Activated gamma-delta T cell treated with Interleukin-2 at 50 U/mL for 16 hours (primary cell): Measurements from ENCODE around the gene PPP4R3B.

ENCODE experiments used
- DNase-seq: peaks from one replicate; pipeline ENCODE4 v3.0.0-alpha.2; 2020

PPP4R3B gene

DNA sequence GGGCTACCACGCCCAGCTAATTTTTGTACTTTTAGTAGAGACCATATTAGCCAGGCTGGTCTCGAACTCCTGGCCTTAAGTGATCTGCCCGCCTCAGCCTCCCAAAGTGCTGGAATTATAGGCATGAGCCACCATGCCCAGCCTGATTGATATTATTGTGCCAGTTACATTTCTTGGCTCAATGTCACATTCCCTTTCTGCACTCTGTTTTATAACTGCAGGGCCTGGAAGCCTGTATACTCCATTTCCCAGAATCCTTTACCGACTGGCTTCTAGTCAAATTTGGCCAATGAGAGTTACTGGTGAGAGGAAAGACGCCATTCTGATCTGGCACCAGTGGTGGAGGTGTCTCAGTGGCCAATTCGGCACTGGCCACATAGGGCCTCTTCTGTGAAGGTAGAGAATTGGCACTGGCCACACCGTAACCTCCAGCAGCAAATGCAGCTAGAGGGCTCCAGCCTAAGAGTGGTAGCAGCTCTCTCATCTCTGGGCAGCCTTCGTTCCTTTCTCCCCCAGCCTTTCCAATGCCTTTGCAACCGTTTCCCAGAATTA is 114.8 kb downstream of the PPP4R3B start:
- DNase-seq, result no peak

DNA sequence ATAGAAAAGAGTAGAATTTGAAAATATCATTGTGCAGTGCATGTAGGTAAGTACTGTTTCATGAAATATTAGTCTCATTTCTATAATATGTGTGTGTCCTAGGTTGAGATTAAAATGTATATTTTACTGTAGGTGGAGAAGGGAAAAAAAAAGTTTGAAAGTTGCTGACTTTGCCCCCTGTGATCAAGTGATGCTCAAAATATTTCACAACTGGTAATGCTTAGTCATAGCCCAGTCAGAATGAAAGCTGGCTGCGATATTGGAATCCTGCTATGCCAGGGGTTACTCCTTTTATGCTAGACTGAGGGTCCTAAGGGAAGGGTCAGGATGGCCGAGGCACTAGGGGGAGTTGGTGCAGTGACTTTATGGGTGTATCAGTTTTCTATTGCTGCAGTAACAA is 117.4 kb downstream of the PPP4R3B start:
- no peak for DNase-seq

DNA sequence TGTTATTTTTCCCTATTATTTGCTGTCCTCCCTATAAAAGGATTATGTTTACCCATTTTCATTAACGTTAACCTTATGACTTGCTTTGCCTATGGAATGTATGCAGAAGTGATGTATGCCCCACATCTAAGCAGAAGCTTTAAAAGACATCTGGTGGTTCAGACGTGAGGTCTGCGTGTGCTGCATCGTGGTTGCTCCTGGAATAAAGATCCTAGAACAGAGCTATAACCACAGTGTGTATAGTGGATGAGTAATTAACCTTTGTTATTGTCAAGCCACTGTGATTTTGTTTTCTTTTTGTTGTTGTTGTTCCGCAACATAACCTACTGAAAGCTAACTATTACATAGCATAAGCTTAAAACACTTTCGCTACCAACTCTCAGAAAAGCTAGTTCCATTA is 118.8 kb downstream of the PPP4R3B start:
- no peak for DNase-seq
